ENCODE data around the gene CISH.

GRCh38 chr3:50620820-50621219 is 9.2 kb upstream of the CISH start:
- no peak for TF ChIP-seq CTCF (IDR thresholded peaks at IDR 0.05)
- TF ChIP-seq POLR2A (IDR thresholded peaks at IDR 0.05): no peak
- TF ChIP-seq POLR2AphosphoS5 (IDR thresholded peaks at IDR 0.05): no peak
